NCI-H2081 treated with DMSO at 0.1 percent for 48 hours (cell line): ENCODE results near the gene PLXNC1.

Experiments
- DNase-seq: peaks from one replicate; lab custom pipeline; 2025; lab: John Stamatoyannopoulos, UW

Gene PLXNC1

GRCh38 chr12:94264736-94265485 lies 116.5 kb downstream of the PLXNC1 start:
- no peak for DNase-seq

GRCh38 chr12:94265539-94265938 lies 117.2 kb downstream of the PLXNC1 start:
- DNase-seq = no peak

- no peak for DNase-seq
Observed at GRCh38 chr12:94265966-94266745, 117.8 kb downstream of the PLXNC1 start.

GRCh38 chr12:94266796-94267536 lies 118.6 kb downstream of the PLXNC1 start:
- DNase-seq = no peak

- no peak for DNase-seq
Observed at GRCh38 chr12:94267537-94267872, 119.1 kb downstream of the PLXNC1 start.

- no peak for DNase-seq
Observed at GRCh38 chr12:94267921-94268471, 119.6 kb downstream of the PLXNC1 start.

GRCh38 chr12:94269316-94269999 lies 121.1 kb downstream of the PLXNC1 start:
- no peak for DNase-seq

GRCh38 chr12:94271351-94271750 lies 123.0 kb downstream of the PLXNC1 start:
- DNase-seq = no peak

- DNase-seq = no peak
Observed at GRCh38 chr12:94272280-94272679, 123.9 kb downstream of the PLXNC1 start.

GRCh38 chr12:94273272-94273671 lies 124.9 kb downstream of the PLXNC1 start:
- no peak for DNase-seq

GRCh38 chr12:94276725-94277124 lies 128.3 kb downstream of the PLXNC1 start:
- no peak for DNase-seq

- DNase-seq = no peak
Observed at GRCh38 chr12:94277426-94278000, 129.1 kb downstream of the PLXNC1 start.

- DNase-seq = no peak
Observed at GRCh38 chr12:94280063-94280462, 131.7 kb downstream of the PLXNC1 start.

- DNase-seq = no peak
Observed at GRCh38 chr12:94282675-94283074, 134.3 kb downstream of the PLXNC1 start.

GRCh38 chr12:94284046-94284445 lies 135.7 kb downstream of the PLXNC1 start:
- no peak for DNase-seq

- no peak for DNase-seq
Observed at GRCh38 chr12:94284859-94285258, 136.5 kb downstream of the PLXNC1 start.

- DNase-seq = no peak
Observed at GRCh38 chr12:94285943-94286582, 137.7 kb downstream of the PLXNC1 start.

GRCh38 chr12:94286583-94287244 lies 138.3 kb downstream of the PLXNC1 start:
- DNase-seq = peak; percentile 84

GRCh38 chr12:94287245-94287628 lies 138.9 kb downstream of the PLXNC1 start:
- DNase-seq = no peak
